Right lobe of liver (tissue), 6 donors: ENCODE results near the gene FXYD6. TPM values are rescaled to one million over a fixed set of nuclear protein-coding genes. Genes with fewer than 3 reads are reported as not detected.

Source experiments
- ATAC-seq, 4 donors: fragments of 200-7000 bp; cut with Tn5 transposase; one replicate each; pipeline ENCODE4 v1.9.1; 2020; ENCODE audit warnings: mild to moderate bottlenecking in 4 of 4, moderate library complexity in 4 of 4
- DNase-seq, 3 donors: peaks; one replicate each; pipeline ENCODE4 v3.0.0-alpha.2; 2020
- H3K27ac ChIP-seq, 3 donors: fragments of 200-600 bp; one replicate each; pipeline ENCODE4 v1.8.0; 2022
- H3K27me3 ChIP-seq, 2 donors: fragments of 200-600 bp; one replicate each; pipeline ENCODE4 v1.8.0; 2022
- H3K36me3 ChIP-seq, 4 donors: fragments of 200-600 bp; sonication (generic) in 1 of 4; one replicate each; pipeline versions ENCODE4 v1.5.1 to v1.8.0; 2017 to 2022; ENCODE audit warnings: control low read depth in 1 of 4
- H3K4me1 ChIP-seq, 4 donors: fragments of 200-600 bp; sonication (generic) in 1 of 4; one replicate each; pipeline versions ENCODE4 v1.5.1 to v1.8.0; 2017 to 2022; ENCODE audit warnings: control low read depth in 1 of 4
- H3K4me3 ChIP-seq, 3 donors: fragments of 200-600 bp; one replicate each; pipeline ENCODE4 v1.8.0; 2022
- H3K9me3 ChIP-seq, 4 donors: fragments of 200-600 bp; sonication (generic) in 1 of 4; one replicate each; pipeline versions ENCODE4 v1.5.1 to v1.8.0; 2017 to 2022; ENCODE audit warnings: control low read depth in 1 of 4
- POLR2A ChIP-seq: fragments of 450-650 bp; IDR thresholded peaks from one replicate; pipeline ENCODE4 v1.6.1; 2017; ENCODE audit warnings: antibody characterized with exemption, mild to moderate bottlenecking
- WGBS: methylation state at CpG from one replicate; pipeline ENCODE4 v1.1.6; 2018; ENCODE audit warnings: low coverage, low lambda C conversion rate; ENCODE audit not compliant: insufficient coverage; ENCODE audit errors: missing lambda C conversion rate; 5-methylcytosine and 5-hydroxymethylcytosine counted together
- intact Hi-C, 2 donors: fragments of 100-400 bp; cut with DNase I; formaldehyde crosslinking; loops; one replicate each; pipeline versions ENCODE4 v1.11.2 to v1.14.1; 2022
- total RNA-seq, 6 experiments: library from RNA; depleted of rRNA in 2 of 6; stranded (reverse); fragments of >200 nt in 2 of 6; fragmentation: NEBNext Ultra II Directional in 3 of 6; extraction: Animal tissue kit (Norgen Biotek cat#: 25700) in 3 of 6; gene quantifications; one replicate each; pipeline versions ENCODE4 v1.1.0 to v1.2.4, GENCODE V29; 2016 to 2023
- TF ChIP-seq, protein P1 (sequence below), 4 donors: fragments of 200-600 bp in 3 of 4; fragments of 450-650 bp in 1 of 4; IDR thresholded peaks; one replicate each; pipeline versions ENCODE4 v1.5.1 to v1.8.0; 2016 to 2022; ENCODE audit warnings: antibody characterized with exemption in 4 of 4, mild to moderate bottlenecking in 2 of 4
- donor health status: DM: no; HTN: yes; CAD: no.
- donor health status: DM: no; HTN: no; CAD: no.
- donor health status: DM: no; HTN: no; CAD: no.
- donor health status: DM: no; HTN: yes; CAD: no.
- donor health status: DM: no; HTN: yes; CAD: no.

Gene FXYD6
- total RNA-seq, 6 experiments from 2014 or later, result 4.9 to 14.4 (median 8.9) TPM

DNA sequence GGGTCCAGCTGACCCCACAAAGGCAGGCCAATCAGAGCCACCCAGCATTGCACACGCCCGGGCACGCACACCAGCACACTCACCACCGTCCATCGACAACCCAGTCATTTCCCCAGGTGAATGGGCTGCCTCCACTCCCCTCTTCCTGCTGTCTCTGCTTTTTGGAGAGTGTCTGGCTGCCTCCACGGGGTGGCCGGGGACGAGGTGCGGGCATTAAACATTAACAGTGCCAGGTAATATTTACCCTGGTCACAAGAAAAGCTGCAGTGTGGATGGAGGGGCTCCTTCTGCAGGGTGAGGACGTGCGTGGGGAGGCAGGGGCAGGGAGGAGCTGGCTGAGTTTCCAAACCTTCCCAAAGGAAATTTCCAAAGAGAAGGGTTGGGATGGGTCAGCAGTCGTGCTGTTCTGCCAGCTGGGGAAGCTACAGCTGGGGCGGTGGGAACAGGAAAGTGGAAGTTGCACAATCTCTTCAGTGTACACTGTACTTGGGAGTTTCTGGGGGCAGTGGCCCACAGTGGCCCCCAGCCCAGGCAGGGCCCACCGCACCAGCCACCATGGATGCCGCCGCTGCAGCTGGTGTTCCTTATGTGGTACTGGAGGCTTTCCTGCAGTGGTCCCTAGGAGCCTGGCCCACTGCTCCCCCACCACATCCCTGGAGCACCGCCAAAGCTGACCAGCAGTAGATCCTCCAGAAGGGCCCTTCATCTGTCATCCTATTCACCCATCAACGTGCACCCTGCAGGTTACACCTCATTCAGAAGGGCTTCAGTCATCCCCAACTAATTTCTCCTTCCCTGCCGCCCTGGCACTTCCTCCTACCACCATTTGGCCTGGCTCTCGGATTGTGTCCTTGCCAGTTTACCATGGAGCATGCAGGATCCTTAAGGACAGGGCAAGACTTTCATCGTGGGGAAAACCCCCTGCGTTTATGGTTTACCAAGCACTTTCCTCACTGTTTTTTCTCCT, 51.6 kb downstream of the FXYD6 start, which contains the start of gene FXYD2:
TSS of gene FXYD2 (minus strand) at position 174 of the 967 bp plus-strand sequence. CDS start at position 108, 66 bp downstream.
- Histone ChIP-seq H3K9me3 (no peaks in the 10 kb centered on the region), H3K4me3 (peak within 1 kb of the TSS in 1 of 3 donors; percentile 6), H3K27ac (peak within 1 kb of the TSS; percentile 36 to 70 (median 45)), H3K36me3 (no peaks in the 10 kb centered on the region), H3K27me3 (no peaks in the 10 kb centered on the region), H3K4me1 (no peaks in the 10 kb centered on the region)
- intact Hi-C loops, result no loop called here
- WGBS, result 14% methylated on average over 17 of the region's 22 CpGs
- ATAC-seq, result peak; percentile 44 to 53 (median 51)
- TF ChIP-seq, protein P1, sequence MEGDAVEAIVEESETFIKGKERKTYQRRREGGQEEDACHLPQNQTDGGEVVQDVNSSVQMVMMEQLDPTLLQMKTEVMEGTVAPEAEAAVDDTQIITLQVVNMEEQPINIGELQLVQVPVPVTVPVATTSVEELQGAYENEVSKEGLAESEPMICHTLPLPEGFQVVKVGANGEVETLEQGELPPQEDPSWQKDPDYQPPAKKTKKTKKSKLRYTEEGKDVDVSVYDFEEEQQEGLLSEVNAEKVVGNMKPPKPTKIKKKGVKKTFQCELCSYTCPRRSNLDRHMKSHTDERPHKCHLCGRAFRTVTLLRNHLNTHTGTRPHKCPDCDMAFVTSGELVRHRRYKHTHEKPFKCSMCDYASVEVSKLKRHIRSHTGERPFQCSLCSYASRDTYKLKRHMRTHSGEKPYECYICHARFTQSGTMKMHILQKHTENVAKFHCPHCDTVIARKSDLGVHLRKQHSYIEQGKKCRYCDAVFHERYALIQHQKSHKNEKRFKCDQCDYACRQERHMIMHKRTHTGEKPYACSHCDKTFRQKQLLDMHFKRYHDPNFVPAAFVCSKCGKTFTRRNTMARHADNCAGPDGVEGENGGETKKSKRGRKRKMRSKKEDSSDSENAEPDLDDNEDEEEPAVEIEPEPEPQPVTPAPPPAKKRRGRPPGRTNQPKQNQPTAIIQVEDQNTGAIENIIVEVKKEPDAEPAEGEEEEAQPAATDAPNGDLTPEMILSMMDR (IDR thresholded peaks at IDR 0.05), result no peak
- TF ChIP-seq POLR2A, result no peak
- DNase-seq, result peak in 2 of 3 donors; percentile 55 to 57

DNA sequence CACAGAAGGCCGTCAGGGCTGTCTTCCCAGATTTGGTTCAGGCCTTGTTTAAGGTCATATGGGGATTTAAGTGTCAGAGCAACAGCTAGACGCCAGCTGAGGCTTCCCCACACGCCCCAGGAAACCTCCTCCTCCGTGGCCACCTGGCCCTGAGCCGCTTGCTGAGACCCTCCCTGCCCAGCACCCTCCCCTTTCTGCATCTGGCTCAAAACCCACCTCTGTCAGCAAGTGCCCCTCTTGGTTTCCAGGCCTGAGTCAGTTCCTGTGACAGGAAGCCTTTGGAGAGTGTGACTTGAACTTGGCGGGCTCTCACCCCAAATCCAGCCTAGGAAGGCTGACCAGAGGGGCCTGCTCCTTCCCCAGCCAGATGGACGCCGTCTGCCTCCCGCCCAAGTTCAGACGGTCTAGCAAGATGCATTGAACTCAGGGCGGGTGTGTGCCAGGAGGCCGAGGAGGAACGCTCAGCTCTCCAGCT, 52.5 kb downstream of the FXYD6 start:
- WGBS, result 0% methylated on average over 1 of the region's 13 CpGs
- no peaks in the 10 kb centered on the region for H3K36me3 ChIP-seq
- H3K27ac ChIP-seq, result peak overlapping the region; percentile 36 to 70 (median 45)
- TF ChIP-seq POLR2A, result no peak
- TF ChIP-seq, protein P1 (IDR thresholded peaks at IDR 0.05), result no peak
- DNase-seq (peak; percentile 54 to 63 (median 63)), ATAC-seq (peak; percentile 55 to 68 (median 62))
- intact Hi-C loops, result no loop called here
- no peaks in the 10 kb centered on the region for H3K27me3 ChIP-seq
- H3K4me1 ChIP-seq, result no peaks in the 10 kb centered on the region
- no peaks in the 10 kb centered on the region for H3K9me3 ChIP-seq
- H3K4me3 ChIP-seq, result peak overlapping the region in 1 of 3 donors; percentile 6

DNA sequence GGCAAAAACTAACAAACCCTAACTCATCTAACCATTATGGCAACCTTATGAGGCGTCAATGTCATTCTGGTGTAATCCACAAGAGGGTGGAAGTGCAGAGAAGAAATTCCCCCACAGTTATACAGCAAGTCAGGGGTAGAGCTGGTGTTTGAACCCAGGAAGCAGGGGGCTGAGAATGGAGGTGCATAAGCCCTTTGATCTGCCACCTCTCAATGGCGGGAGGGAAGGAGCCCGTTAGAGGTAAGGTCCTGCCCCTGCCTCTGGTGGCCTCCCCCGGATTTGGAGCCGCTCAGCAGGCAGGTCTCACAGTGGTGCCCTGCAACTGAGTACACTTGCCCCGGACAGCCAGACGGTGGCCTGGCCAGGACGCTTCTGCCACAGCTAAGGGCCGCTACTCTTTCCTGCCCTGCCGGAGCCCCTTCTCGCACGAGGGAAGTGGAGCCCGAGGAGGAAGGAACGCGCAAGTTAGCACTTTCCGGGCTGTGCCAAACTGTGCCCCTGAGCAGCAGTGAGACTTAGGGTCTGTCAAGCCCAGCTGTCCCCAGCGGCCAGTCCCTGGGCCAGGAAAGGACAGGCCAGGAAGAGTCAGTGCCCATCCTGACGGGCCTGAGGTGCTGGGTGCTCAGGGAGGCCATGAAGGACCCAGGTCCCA, 53.0 kb downstream of the FXYD6 start:
- H3K9me3 ChIP-seq, result no peaks in the 10 kb centered on the region
- 23% methylated on average over 4 of the region's 18 CpGs for WGBS
- DNase-seq (peak in 2 of 3 donors; percentile 45 to 61), ATAC-seq (peak; percentile 20 to 27 (median 24))
- H3K4me3 ChIP-seq, result peak overlapping the region in 1 of 3 donors; percentile 6
- no peaks in the 10 kb centered on the region for H3K36me3 ChIP-seq
- peak overlapping the region; percentile 36 to 70 (median 45) for H3K27ac ChIP-seq
- H3K27me3 ChIP-seq, result no peaks in the 10 kb centered on the region
- no peaks in the 10 kb centered on the region for H3K4me1 ChIP-seq
- TF ChIP-seq, protein P1 (IDR thresholded peaks at IDR 0.05), result peak in 2 of 4 donors; percentile 8 to 21
- TF ChIP-seq POLR2A, result no peak
- intact Hi-C loops, result no loop called here
